ENCODE data around the gene DNAJC5G.

DNAJC5G gene

DNA sequence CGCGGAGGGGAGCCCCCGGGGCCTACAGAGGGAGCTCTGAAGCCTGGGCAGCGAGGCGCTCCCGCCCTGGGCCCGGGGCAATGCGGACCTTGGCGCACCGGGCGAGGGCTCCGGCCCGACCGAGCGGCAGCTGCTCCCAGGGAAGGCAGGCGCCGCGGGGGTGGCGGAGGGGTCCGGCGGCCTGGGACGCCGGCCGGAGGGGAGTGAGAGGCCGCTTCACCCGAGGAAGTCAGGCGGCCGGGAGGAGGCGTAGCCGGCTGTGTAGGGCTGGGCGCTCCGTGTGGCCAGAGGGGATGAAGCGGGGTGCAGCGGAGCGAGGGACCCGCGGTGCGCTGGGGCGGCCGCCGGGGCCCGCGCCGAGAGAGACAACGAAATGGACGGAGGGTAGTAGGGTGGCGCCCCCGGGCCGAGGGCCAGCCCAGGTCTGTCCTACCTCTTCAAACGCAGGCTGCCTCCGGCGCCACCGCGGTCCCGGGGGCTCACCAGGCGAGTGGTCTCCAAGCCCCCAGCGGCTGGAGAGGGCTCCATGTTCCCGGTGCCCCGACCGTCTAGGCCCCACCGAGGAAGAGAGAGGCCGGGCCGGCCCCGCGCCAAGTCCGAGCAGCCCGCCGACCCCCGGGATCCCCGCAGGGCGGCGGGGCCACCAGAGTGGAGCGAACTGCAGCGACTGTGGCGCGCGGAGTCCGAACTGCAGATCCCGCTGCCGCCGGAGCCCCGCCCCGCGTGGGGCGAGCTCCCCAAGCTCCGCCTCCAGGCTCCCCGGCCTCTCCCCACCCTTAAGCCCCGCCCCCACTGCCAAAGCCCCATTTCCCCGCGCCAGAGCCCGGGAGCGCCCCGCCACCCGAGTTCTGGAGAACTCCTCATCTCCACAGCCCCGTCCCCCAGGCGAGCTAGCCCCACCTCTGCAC lies 12.6 kb upstream of the DNAJC5G start, which contains the start of gene SLC30A3:
Gene SLC30A3, minus strand, starts transcription at position 669 of the 908 bp plus-strand sequence. Its CDS starts 141 bp downstream, at position 528.
- DNase-seq: no peak
- no peak within 1 kb of the TSS for H3K9ac ChIP-seq (ENCODE audit: low read depth, low read length)
- no peaks in the 10 kb centered on the region for H4K20me1 ChIP-seq (ENCODE audit: insufficient read depth, low read length)
- TF ChIP-seq CTCF (IDR thresholded peaks at IDR 0.05; ENCODE audit: borderline replicate concordance, extremely low read depth, low read length, poor library complexity, severe bottlenecking) (no peak), EZH2 (IDR thresholded peaks at IDR 0.05; ENCODE audit: borderline replicate concordance, low read depth, low read length, severe bottlenecking) (no peak)
- H3K79me2 ChIP-seq (ENCODE audit: insufficient read depth, low read length): no peaks in the 10 kb centered on the region
- no peak within 1 kb of the TSS for H3K27ac ChIP-seq (ENCODE audit: low read length)
- H3K4me2 ChIP-seq (ENCODE audit: insufficient read depth, low read length): no peak within 1 kb of the TSS
- no peaks in the 10 kb centered on the region for H3K36me3 ChIP-seq (ENCODE audit: insufficient read depth, low read length)
- H3K9me3 ChIP-seq (ENCODE audit: insufficient read depth, low read length, severe bottlenecking): no peaks in the 10 kb centered on the region
- H2AFZ ChIP-seq (ENCODE audit: low read depth, low read length): no peak within 1 kb of the TSS
- no peak for ATAC-seq (ENCODE audit: insufficient read depth, low read depth)
- H3K4me3 ChIP-seq (ENCODE audit: low read depth in 1 of 2, low read length in 2 of 2): no peak within 1 kb of the TSS
- no peaks in the 10 kb centered on the region for H3K4me1 ChIP-seq (ENCODE audit: insufficient read depth, low read length)
- peaks cover 8% of the 10 kb centered on the region for H3K27me3 ChIP-seq (ENCODE audit: insufficient read depth, low read length, poor library complexity)

DNA sequence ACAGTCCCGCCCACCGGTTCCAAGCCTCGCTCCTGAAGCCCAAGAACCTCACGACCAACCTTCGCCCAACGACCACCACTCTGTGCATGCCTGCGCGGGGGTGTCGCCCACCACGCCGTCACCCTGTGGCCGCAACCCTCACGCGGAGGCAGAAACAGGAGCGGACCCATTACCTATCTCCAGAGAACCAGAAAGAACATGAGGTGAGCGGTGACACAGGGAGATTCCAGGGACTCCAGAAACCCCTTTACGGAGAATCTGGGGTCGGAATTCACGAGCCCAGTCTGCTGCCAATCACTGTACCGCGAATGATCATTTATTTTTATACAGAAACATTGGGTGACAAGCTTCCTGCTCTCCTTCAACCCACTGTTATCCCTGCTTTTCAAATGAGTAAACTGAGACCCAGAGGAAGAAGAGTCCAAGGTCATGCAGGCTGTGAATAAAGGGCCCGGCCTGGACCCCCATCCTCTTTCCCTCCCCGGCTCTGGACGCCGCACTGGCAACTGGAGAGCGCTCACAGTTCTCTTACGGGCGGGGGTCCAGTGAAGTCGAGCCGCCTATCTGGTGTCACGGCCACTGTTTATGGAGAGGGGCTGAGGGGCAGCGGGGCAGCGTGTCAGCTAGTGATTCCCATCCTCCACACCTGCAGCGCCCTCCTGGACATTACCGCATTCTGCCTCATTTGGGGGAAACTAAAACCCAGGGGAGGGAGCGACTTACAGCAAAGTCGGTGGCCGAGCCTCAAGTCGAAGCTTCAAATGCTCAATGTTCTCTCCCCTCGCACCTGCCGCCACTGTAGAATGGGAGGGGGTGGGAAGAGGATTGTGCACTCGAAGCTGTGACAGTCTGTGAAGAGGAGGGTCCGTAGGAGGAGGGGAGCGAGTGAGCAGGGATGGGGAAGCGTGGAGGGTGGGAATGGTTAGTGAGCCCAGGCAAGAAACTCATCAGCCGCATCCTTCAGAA lies 11.7 kb upstream of the DNAJC5G start:
- Histone ChIP-seq H2AFZ (ENCODE audit: low read depth, low read length) (no peak overlapping the region), H3K4me2 (ENCODE audit: insufficient read depth, low read length) (no peak overlapping the region), H3K9ac (ENCODE audit: low read depth, low read length) (no peak overlapping the region), H3K36me3 (ENCODE audit: insufficient read depth, low read length) (no peaks in the 10 kb centered on the region), H3K4me1 (ENCODE audit: insufficient read depth, low read length) (no peaks in the 10 kb centered on the region), H3K27me3 (ENCODE audit: insufficient read depth, low read length, poor library complexity) (peaks cover 8% of the 10 kb centered on the region), H3K4me3 (ENCODE audit: low read depth in 1 of 2, low read length in 2 of 2) (no peak overlapping the region), H4K20me1 (ENCODE audit: insufficient read depth, low read length) (no peaks in the 10 kb centered on the region), H3K27ac (ENCODE audit: low read length) (no peak overlapping the region), H3K79me2 (ENCODE audit: insufficient read depth, low read length) (no peaks in the 10 kb centered on the region), H3K9me3 (ENCODE audit: insufficient read depth, low read length, severe bottlenecking) (no peaks in the 10 kb centered on the region)
- TF ChIP-seq EZH2 (IDR thresholded peaks at IDR 0.05; ENCODE audit: borderline replicate concordance, low read depth, low read length, severe bottlenecking) (no peak), CTCF (IDR thresholded peaks at IDR 0.05; ENCODE audit: borderline replicate concordance, extremely low read depth, low read length, poor library complexity, severe bottlenecking) (no peak)
- DNase-seq (no peak), ATAC-seq (ENCODE audit: insufficient read depth, low read depth) (no peak)

- H3K27ac ChIP-seq (ENCODE audit: low read length): no peak overlapping the region
- no peaks in the 10 kb centered on the region for H4K20me1 ChIP-seq (ENCODE audit: insufficient read depth, low read length)
- no peaks in the 10 kb centered on the region for H3K79me2 ChIP-seq (ENCODE audit: insufficient read depth, low read length)
- H3K4me3 ChIP-seq (ENCODE audit: low read depth in 1 of 2, low read length in 2 of 2): no peak overlapping the region
- DNase-seq (no peak), ATAC-seq (ENCODE audit: insufficient read depth, low read depth) (no peak)
- H3K36me3 ChIP-seq (ENCODE audit: insufficient read depth, low read length): no peaks in the 10 kb centered on the region
- TF ChIP-seq CTCF (IDR thresholded peaks at IDR 0.05; ENCODE audit: borderline replicate concordance, extremely low read depth, low read length, poor library complexity, severe bottlenecking): no peak
- no peak for TF ChIP-seq EZH2 (IDR thresholded peaks at IDR 0.05; ENCODE audit: borderline replicate concordance, low read depth, low read length, severe bottlenecking)
- no peak overlapping the region for H3K9ac ChIP-seq (ENCODE audit: low read depth, low read length)
- no peak overlapping the region for H2AFZ ChIP-seq (ENCODE audit: low read depth, low read length)
- no peak overlapping the region for H3K4me2 ChIP-seq (ENCODE audit: insufficient read depth, low read length)
- no peaks in the 10 kb centered on the region for H3K9me3 ChIP-seq (ENCODE audit: insufficient read depth, low read length, severe bottlenecking)
- no peaks in the 10 kb centered on the region for H3K4me1 ChIP-seq (ENCODE audit: insufficient read depth, low read length)
- peaks cover 8% of the 10 kb centered on the region for H3K27me3 ChIP-seq (ENCODE audit: insufficient read depth, low read length, poor library complexity)
Observed at GRCh38 chr2:27264253-27264752, 10.9 kb upstream of the DNAJC5G start.
